ACC112 (cell line): ENCODE measurements around the gene ZNF320.
A peak's percentile ranks its signal among the peaks of the same experiment; 100 is the strongest.
"Not testable (repeated sequence)": the region's sequence is repeated elsewhere in the genome, so short reads cannot be mapped to it uniquely, and the experiment has no call there.

Experiments used
- H2AFZ ChIP-seq: fragments of 200-600 bp; sonication (generic); one replicate; pipeline ENCODE4 v1.6.0; 2017; ENCODE audit warnings: antibody characterized with exemption, low read length; ENCODE audit not compliant: unreplicated experiment
- H3K27ac ChIP-seq: fragments of 200-600 bp; sonication (generic); 2 replicates; pipeline ENCODE4 v1.5.1; 2014; ENCODE audit warnings: low read depth, mild to moderate bottlenecking, antibody characterized with exemption, low read length, moderate library complexity
- H3K27me3 ChIP-seq: fragments of 200-600 bp; sonication (generic); 2 replicates; pipeline ENCODE4 v1.6.1; 2014; ENCODE audit warnings: mild to moderate bottlenecking, antibody characterized with exemption, low read length, moderate library complexity, mixed read lengths; ENCODE audit not compliant: insufficient read depth
- H3K36me3 ChIP-seq: fragments of 200-600 bp; sonication (generic); 2 replicates; pipeline ENCODE4 v1.6.1; 2016; ENCODE audit warnings: mild to moderate bottlenecking, antibody characterized with exemption, low read length, moderate library complexity, mixed read lengths; ENCODE audit not compliant: insufficient read depth
- H3K4me1 ChIP-seq: fragments of 200-600 bp; sonication (generic); one replicate; pipeline ENCODE4 v1.6.1; 2016; ENCODE audit warnings: low read length, mixed read lengths; ENCODE audit not compliant: insufficient read depth, unreplicated experiment, control insufficient read depth
- H3K4me3 ChIP-seq: fragments of 200-600 bp; sonication (generic); 2 replicates; pipeline ENCODE4 v1.5.1; 2014; ENCODE audit warnings: mild to moderate bottlenecking, low read depth, low read length
- H3K79me2 ChIP-seq: fragments of 200-600 bp; sonication (generic); one replicate; pipeline ENCODE4 v1.6.0; 2016; ENCODE audit warnings: low read length; ENCODE audit not compliant: control insufficient read depth, unreplicated experiment, insufficient read depth

Gene ZNF320

GRCh38 chr19:52871466-52871865 lies 26.0 kb downstream of the ZNF320 start:
- Histone ChIP-seq H3K36me3 (no peaks in the 10 kb centered on the region), H3K27me3 (no peaks in the 10 kb centered on the region), H3K4me3 (no peak overlapping the region), H3K79me2 (no peaks in the 10 kb centered on the region), H3K27ac (no peak overlapping the region), H3K4me1 (no peaks in the 10 kb centered on the region), H2AFZ (no peak overlapping the region)

- not testable (repeated sequence) for H3K79me2 ChIP-seq, H3K27ac ChIP-seq, H3K27me3 ChIP-seq, H2AFZ ChIP-seq, H3K4me1 ChIP-seq, H3K4me3 ChIP-seq, H3K36me3 ChIP-seq
Observed at GRCh38 chr19:52868031-52868430, 29.4 kb downstream of the ZNF320 start.

- not testable (repeated sequence) for H3K36me3 ChIP-seq, H3K4me1 ChIP-seq, H3K27ac ChIP-seq, H3K27me3 ChIP-seq, H3K79me2 ChIP-seq
- H2AFZ ChIP-seq = peak within 1 kb of the TSS; percentile 84
- peak within 1 kb of the TSS; percentile 80 for H3K4me3 ChIP-seq
Observed at GRCh38 chr19:52857378-52858191, 39.9 kb downstream of the ZNF320 start, which contains the start of gene ZNF468. TSS of gene ZNF468 (minus strand) at chr19:52857619. CDS start at chr19:52854272, 3,347 bp downstream.

- H3K36me3 ChIP-seq, H3K27ac ChIP-seq, H2AFZ ChIP-seq, H3K27me3 ChIP-seq, H3K79me2 ChIP-seq, H3K4me1 ChIP-seq: not testable (repeated sequence)
- H3K4me3 ChIP-seq = peak overlapping the region; percentile 80
Observed at GRCh38 chr19:52856540-52857377, 40.7 kb downstream of the ZNF320 start.
